ENCODE measurements around the gene SBSN.

The SBSN gene

DNA sequence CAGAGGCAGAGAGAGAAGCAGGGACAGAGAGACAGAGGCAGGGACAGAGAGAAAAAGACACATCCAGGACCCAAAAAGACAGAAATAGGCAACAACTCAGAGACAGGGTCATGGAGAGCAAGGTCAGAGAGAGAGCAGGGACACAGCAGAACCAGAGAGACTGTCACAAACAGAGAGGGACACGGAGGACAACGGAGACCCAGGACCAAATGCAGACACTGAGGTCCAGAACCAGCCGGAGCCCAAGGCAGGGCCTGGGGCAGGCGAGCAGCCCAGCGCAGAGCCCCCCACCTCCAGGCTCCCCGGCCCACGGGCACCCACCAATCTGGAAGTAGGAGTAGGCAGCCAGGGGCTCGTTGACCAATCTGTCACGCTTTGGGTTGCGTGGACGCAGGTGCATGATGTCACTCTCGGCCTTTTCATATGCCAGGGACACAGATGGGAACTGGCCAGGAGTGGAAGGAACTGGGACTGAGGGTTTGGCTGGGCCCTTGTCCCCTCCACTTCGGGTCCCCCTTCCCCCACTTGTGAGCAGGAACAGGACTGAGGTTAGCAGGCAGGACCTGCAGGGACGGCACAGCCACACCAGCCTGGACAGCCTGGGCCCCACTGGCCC is 25.4 kb upstream of the SBSN start:
- no peak for DNase-seq

DNA sequence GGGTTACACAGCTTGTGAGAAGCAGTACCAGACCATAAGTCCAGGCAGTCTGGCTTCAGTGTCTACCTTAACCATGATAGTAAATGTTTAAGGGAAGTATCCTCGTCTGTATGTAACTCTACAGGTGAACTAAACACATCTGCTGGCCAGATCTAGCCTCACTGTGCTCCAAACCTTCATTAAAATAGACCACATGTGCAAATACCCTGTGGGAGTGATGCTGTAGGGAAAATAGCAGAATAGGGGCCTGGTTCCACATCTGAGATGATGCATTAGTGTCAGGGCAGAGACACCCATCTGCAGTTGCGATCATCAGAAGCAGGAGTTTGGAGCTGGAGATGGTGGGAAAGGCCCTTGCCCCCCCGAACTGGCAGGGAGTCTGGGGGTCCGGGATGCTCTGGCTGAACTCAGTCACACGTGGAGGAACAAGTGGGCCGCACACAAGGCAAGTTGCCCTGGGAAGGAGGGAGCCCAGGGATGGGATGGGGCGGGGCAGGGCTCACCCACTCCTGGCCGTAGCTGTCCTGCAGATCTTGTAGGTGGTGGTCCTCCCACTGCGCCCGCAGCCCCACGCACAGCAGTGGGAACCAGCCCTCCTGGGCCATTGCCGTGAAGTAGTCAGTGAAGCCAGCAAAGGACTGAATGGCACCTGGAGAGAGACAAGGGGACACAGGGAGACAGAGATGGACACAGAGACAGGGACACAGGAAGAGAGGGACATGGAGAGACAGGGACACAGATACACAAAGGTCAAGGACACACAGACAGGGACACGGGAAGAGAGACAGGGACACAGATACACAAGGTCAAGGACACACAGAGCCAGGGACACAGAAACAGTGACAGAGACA is 24.6 kb upstream of the SBSN start:
- DNase-seq, result no peak

DNA sequence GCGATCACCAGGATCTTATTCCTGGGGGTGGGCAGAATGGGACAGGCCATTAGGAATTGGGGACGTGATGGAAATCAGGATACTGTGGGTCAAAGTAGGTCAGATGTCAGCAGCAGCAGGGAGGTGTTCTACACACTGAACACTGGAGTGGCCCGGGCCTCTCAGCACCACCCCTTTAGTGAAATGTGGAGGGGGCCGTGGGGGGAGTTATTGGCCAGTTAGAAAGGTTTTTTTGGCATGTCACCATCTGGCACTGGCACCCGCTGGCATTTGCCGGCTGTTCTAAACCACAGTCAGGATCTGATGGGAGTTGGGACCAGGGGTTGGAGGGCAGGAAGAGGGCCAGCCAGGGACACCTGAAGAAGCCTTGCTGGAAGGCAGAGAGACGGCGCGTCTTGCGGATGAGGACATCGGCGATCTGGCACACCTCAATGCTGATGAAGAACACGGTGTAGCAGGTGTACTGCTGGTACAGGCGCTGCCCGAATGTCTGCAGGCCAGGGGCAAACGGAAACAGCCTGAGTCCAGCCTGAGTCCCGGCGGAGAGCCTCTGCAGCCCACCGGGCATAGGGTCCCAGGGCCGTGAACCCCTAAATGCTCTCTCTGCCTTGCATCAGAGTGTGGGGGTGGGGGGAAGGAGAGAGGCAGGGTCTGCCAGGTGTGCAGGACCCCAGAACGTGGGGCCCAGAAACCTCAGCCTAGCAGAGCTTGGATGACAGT is 23.1 kb upstream of the SBSN start:
- DNase-seq, result no peak

DNA sequence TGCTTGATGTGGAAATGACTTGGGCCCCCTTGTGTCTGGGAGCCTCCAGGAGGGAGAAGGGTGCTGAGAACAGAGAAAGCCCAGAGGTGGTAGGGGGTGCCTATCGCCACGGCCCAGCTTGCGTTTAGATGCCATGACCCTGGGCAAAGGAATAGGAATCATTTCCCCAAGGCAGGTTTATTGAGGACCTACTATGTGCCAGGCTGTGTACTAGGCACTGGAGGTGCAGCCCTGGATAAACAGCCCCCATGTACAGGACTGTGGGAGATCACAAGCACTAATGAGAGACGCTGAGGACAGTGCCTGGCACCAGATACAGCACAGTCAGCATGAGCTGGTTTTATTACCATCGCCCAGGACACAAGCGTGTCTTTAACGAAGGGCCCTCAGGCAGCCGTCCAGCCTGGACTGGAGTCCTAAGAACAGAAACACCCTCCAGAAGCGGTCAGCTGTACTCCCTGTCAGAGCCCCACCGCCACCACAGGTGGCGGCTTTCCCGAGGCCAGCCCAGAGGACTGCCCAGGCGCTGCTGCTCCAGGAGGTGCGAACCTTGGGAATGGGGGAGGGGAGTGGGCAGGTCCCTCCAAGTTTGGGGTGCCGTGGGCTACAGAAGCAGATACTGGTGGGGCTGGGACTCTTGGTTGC is 21.9 kb upstream of the SBSN start:
- DNase-seq, result no peak

DNA sequence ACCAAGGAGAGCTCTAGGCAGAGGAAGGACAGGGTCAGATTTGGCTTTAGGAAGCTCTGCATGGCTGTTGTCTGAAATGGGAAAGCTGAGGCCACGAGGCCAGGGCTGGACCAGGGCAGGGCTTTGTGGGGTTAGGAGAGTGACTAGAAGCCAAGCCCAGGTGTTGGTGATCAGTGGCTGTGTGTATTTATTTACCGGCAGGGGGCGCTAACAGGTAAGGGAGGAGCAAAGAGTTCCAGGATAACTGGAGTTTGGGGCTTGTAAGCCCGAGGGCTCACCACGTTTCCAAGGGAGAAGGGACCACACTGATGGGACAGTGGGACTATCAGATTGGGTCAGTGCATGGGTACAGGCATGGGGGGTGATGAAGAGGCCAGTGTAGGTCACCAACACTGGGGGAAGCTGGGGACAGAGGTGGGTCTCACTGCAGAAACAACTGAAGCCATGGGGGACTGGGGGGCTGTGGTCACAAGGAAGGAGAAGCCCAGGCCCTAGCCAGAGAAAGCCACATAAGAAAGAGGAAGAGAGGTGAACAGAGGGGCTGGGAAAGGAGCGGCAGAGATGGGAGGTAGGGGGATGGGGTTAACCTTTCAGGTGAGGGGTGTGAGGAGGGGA is 21.2 kb upstream of the SBSN start:
- peak in 3 of 5 experiments; percentile 42 to 68 (median 42) for DNase-seq

DNA sequence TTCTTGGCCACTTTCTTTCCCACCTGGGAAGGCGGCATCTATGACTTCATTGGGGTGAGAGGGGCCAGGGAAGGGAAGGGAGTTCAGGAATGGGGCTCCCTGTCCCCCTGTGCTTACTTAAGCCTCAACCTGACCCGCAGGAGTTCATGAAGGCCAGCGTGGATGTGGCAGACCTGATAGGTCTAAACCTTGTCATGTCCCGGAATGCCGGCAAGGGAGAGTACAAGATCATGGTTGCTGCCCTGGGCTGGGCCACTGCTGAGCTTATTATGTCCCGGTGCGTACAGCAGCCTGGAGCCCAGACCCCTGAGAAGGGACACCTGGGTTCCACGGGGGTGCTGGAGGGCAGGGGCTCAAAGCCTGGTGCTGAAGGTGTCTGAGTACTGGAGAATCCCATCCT is 18.4 kb upstream of the SBSN start:
- no peak for DNase-seq

DNA sequence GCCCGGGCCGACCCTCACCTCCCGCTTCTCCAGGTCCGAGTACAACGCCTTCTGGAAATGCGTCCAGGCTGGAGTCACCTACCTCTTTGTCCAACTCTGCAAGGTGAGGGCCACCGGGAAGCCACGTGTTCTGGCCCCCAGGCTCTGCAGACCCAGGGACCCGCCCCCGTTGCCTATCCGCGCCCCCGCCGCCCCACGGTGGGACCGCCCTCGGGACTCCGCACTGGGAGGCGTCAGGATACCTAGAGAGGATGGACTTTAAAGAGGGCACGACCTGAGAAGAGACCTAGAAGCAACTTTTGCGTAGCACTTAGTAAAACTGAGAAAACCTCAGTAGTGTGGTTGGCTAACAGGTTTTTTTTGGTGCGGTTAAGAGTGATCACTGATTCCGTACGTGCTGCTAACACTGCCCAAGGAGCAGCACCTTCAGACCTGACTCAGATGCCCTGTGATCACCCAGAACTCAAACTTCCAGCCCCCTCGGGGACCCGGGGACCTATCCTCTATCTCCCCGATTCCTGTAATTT is 17.8 kb upstream of the SBSN start:
- peak in 4 of 5 experiments; percentile 29 to 83 (median 56) for DNase-seq

DNA sequence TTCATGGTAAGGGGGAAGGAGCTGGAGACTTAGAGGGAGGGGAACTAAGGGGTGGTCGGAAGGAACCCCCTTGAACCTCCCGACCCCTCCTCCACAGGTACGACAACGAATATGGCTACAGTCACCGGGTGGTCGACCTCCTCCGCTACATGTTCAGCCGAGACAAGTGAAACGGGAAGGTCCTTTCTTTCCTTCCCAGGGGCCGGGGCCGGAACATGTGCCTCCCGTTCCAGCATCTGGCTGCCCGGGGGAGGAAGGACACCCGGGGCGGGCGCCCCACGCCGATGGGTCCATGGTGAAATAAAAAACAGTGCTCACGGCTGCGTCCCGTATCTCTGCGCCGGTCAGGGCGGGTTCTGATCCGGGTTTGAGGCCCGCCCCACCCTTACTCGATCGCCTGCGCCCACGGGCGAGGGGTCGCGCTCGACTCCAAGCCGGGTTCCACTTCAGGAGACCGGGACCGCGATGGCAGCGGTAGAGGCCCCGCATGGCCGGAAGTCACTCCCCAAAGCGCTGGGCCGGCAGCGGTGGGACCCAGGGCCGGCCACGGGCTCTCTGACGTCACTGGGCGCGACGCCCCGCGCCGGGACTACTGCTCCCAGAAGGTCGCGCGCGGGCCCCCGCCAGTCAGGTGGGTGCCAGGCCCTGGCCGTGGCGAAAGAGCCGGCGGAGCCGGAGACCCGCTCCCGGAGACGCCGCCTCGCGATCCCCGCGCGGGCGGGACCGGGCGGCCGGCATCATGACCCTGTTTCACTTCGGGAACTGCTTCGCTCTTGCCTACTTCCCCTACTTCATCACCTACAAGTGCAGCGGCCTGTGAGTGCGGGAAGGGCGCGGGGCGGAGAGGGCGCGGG is 17.1 kb upstream of the SBSN start, which contains the start of gene TMEM147:
TMEM147 (plus strand) TSS at position 626 of the 854 bp plus-strand sequence; CDS start at position 740, 114 bp downstream.
- peak; percentile 42 to 86 (median 66) for DNase-seq

DNA sequence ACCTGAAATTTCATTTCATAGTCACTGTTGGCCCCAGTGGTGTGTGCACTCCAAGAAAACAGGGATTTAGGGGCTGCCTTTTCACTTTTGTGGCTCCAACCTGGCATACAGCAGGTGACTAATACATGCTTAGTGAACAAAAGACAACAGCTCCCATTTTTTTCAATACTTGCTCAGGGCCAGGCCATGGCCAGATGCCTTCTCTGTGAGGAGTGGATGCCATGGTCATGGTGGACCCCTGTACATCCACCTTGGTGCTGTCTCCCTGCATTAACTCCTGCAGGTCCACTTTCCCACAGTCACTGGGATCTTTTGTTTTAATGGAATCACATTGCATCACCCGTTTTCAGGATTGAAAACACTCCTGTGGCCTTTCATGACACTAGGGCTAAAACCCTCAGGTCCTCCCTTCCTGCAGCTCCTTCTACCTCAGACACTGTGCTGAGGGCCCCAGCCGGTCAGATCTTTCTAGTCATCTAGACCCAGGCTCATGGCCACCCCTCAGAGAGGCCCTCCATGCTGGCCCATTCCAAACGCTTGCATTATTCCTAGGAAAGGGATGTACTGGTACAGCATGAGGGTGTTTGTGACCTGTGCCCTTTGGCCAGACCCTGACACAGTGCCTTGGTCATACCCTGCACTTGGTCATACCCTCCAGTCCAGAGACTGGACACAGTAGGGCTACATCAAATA is 16.1 kb upstream of the SBSN start:
- DNase-seq, result no peak

DNA sequence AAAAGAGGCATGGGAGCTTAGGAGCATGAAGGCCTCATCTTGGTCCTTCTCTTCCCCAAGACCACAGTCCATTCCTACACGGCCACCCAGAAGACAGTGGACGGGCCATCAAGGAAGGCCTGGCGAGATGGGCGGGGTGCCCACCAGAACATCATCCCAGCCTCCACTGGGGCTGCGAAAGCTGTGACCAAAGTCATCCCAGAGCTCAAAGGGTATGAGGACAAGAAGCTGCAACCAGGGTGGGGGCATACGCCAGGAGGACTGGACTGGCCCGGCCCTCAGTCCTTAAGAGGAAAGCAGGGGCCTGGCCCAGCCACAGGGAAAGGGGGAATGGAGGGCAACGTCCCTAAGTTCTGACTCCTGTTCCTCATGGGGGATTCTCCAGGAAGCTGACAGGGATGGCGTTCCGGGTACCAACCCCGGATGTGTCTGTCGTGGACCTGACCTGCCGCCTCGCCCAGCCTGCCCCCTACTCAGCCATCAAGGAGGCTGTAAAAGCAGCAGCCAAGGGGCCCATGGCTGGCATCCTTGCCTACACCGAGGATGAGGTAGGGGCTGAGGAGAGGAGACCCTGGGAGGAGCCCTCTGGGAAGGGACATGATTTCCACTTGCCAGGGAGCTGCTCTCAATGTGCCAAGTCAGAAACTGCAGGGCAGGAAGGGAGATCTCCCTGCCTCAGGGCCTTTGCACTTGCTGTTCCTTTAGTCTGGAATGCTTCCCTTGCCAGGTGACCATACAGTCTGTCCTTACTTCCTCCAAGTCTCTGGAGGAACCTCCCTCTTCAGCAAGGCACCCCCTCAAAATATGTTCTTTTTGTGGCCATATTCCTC is 15.4 kb upstream of the SBSN start:
- no peak for DNase-seq

DNA sequence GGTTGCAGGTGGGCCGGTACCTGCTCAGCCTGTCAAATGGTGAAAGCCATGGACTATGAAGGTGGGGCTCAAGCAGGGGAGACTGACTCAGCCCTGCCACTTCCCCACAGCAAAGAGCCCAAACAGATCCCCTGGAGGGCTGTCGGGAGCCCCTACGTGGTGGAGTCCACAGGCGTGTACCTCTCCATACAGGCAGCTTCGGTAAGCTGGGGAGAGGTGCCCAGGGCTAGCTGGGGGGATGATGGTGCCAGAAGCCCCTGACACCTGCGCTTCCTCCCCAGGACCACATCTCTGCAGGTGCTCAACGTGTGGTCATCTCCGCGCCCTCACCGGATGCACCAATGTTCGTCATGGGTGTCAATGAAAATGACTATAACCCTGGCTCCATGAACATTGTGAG is 14.1 kb upstream of the SBSN start:
- no peak for DNase-seq

DNA sequence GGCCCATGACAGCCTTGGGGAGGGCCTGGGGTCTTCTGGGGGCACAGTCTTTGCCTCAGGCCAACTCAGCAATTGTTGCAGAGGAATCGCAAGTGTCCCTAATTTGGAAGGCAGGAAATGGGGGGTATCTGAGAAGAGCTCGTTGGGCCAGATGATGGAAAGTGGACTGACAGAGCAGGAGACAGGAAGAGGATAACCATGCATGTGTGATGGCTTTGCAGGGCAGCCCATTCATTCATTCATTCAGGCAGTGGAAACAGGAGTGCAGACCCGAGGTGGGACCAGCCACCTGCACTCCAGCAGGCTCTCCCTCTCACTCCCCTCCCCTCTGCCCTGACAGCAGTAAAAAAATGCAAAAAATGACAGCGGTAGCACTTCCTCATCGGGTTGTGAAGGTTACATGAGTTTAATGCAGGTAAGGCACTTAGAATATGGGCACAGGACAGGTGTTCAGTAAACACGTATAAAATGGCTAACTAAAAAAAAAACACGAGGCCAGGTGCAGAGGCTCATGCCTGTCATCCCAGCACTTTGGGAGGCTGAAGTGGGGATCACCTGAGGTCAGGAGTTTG is 12.3 kb upstream of the SBSN start:
- no peak for DNase-seq

DNA sequence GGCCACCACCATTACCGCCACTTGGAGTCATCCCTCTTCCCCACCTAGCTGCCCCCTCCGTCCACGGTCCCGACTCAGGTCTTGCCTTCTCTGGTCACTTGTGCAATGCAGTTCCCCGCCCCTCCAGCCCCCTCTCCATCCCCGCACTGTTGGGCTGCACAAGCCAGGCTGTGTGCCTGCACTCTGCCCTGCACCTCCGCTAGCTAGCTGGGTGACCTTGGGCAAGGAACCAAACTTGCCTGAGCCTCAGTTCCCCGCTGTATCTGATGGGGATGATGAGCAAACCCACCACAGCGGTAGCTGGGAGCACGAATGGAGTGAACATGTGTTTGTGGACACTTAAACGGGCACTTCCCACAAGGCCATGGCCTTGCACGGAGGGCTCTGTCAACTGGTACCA is 11.7 kb upstream of the SBSN start:
- DNase-seq, result no peak

DNA sequence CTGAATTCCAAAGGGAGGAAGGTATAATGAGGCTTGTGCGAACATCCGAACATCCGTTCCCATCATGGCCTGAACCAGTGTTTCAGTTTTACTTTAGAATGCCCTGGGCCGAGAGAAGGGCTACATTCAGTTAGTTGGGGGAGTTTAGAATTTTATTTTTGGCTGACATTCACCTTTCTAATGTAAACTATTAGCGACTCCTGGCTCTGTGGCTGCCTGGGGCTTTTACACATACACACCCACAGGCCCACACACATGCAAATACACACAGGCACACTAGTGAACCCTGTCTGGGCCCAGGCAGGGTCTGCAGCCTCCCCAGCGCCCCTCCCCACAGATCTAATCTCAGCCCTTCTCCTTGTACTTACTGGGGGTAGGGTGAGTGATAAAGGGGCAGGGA is 11.2 kb upstream of the SBSN start:
- no peak for DNase-seq

DNA sequence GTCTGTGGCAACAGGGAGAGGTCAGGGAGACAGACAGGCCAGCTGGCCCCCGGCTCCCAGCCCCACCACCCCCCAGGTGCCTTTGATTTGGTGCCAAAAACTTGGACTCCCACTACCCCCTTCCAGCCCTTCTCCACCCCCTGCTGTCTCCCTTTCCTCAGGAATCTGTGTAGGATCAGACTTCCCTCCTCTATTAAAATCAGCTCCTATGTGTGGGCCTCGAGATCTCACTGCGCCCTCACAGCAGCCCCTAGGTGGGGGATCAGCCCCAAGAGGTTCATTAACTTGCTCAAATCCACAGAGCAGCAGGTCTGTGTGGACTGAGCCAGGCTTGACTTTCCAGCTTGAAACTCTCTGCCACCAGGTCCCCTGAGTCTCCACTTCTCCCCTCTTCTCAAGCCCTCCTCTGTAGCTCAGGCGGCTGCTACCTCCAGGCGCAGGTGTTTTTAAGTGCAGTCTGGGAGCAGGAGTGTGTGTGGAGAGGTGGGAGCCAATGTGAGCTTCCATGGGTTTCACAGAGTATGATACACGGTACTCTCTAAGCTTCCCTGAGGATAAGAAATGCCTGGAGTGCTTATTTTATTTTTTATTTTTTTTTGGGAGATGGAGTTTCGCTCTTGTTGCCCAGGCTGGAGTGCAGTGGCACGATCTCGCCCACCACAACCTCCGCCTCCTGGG is 6.8 kb upstream of the SBSN start:
- no peak for DNase-seq

DNA sequence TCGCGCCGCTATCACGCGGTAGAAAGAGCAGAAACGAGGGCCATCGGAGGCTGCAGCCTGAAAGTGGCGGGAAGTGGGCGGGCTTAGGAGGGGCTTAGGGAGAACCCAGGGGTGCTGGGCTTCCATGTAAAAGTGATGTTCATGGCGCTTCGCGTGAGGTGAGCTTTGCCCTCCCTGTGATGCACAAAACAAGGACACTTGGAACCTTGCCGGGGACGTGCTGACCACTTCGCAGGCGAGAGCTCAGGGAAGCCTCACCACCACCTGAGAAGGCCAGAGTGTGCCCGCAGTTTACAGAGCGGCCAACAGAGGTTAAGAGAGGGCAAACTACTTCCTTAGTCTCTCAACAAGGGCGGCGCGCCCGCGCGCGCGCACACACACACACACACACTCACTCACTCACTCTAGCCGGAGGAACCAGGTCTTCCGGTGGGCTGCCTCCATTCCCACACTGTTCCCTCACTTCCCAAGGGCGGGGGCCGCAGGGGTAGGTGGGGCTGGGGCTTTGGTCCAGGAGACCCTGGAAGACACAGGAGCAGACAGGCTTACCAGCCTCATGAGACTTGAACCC is 5.8 kb upstream of the SBSN start:
- DNase-seq, result peak in 2 of 5 experiments; percentile 15 to 79

DNA sequence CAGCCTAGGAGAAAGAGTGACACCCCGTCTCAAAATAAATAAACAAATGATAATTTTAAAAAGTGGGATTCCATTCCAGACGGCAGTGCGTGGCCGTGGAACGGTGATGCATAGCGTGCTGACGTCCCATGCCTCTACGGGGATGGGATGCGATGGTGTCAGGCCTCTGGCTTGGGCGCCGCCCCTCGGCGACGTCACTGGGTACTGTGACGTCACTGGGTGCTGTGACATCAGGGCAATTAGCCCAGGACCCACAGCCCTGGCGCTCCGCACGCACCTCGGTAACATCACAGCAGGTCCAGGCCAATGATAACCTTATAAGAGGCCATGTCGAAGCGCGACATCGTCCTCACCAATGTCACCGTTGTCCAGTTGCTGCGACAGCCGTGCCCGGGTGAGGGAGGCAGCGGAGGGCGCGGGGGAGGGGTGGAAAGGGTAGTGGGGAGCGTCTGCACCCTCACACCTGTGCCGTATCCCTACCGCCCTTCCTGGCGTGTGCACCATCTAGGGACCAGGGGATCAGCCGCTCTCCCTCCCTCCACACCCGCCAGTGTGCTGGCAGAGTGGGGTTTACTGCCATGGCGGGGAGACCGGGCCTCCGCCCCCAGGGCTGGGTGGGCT is 5.2 kb upstream of the SBSN start, which contains the start of gene GAPDHS:
GAPDHS (plus strand) TSS at position 256 of the 621 bp plus-strand sequence; CDS start at position 328, 72 bp downstream.
- no peak for DNase-seq

DNA sequence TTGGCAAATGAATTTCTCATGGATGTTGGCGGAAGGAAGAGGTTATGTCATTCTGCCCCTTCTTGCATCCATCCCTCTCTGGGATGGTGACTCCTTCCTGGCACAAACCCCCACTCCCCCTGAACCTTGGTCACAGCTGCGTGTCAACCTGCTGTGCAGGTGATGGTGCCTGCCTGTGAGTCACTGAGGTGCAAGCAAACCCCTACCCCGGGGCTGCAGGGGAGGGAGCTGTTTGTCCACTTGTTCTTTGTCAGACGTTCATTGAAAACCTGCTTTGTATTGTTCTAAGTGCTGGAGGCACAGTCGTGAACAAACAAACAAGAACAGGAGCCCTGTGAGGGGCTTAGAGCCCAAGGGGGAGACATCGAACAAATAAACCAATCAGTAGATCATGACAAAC is 3.2 kb upstream of the SBSN start:
- no peak for DNase-seq
